Natural killer cell (primary cell): Measurements from ENCODE around the gene MAN2A1. TPM values are rescaled to one million over a fixed set of nuclear protein-coding genes. Genes with fewer than 3 reads are reported as not detected.

Experiments
- ATAC-seq, 3 donors: fragments of 150-1000 bp in 2 of 3; fragments of 200-7000 bp in 1 of 3; cut with Tn5 transposase; 1 replicate in 1 of 3; 2 replicates in 2 of 3; pipeline ENCODE4 v1.10.0; 2021; ENCODE audit warnings: mild to moderate bottlenecking in 2 of 3, moderate library complexity in 2 of 3
- DNase-seq, 2 donors: peaks; one replicate each; pipeline versions ENCODE4 v3.0.0 to v3.0.0-alpha.2; 2013 to 2021; ENCODE audit warnings: mixed read lengths in 1 of 2
- H3K27ac ChIP-seq: one replicate; pipeline ENCODE4 v1.5.1; 2013; ENCODE audit warnings: mild to moderate bottlenecking, low read length
- H3K27me3 ChIP-seq: one replicate; pipeline ENCODE4 v1.6.1; 2013; ENCODE audit warnings: low read length; ENCODE audit not compliant: control insufficient read depth, insufficient read depth
- H3K36me3 ChIP-seq: one replicate; pipeline ENCODE4 v1.6.1; 2013; ENCODE audit warnings: low read length; ENCODE audit not compliant: control insufficient read depth, insufficient read depth
- H3K4me1 ChIP-seq: one replicate; pipeline ENCODE4 v1.6.1; 2013; ENCODE audit warnings: low read length; ENCODE audit not compliant: control insufficient read depth, insufficient read depth
- H3K4me3 ChIP-seq: one replicate; pipeline ENCODE4 v1.5.1; 2013; ENCODE audit warnings: low read length
- H3K9me3 ChIP-seq: one replicate; pipeline ENCODE4 v1.6.1; 2013; ENCODE audit warnings: low read length; ENCODE audit not compliant: control insufficient read depth, insufficient read depth
- H3K27ac Mint-ChIP-seq, 2 donors: one replicate each; pipeline ENCODE4 v1.8.0; 2022; ENCODE audit warnings: mild to moderate bottlenecking in 2 of 2, mixed read lengths in 2 of 2, moderate library complexity in 1 of 2
- H3K27me3 Mint-ChIP-seq, 2 donors: one replicate each; pipeline ENCODE4 v1.8.0; 2022; ENCODE audit warnings: low read depth in 2 of 2, mixed read lengths in 2 of 2
- H3K36me3 Mint-ChIP-seq: one replicate; pipeline ENCODE4 v1.8.0; 2022; ENCODE audit warnings: mixed read lengths
- H3K4me1 Mint-ChIP-seq, 2 donors: one replicate each; pipeline ENCODE4 v1.8.0; 2022; ENCODE audit warnings: mixed read lengths in 2 of 2
- H3K4me3 Mint-ChIP-seq: one replicate; pipeline ENCODE4 v1.8.0; 2022; ENCODE audit warnings: mild to moderate bottlenecking, moderate library complexity, mixed read lengths
- H3K9me3 Mint-ChIP-seq, 2 donors: one replicate each; pipeline ENCODE4 v1.8.0; 2022; ENCODE audit warnings: mixed read lengths in 2 of 2
- CTCF ChIP-seq: fragments of 200-600 bp; IDR thresholded peaks from one replicate; pipeline ENCODE4 v1.8.0; 2022; ENCODE audit warnings: antibody characterized with exemption
- WGBS: methylation state at CpG from one replicate; pipeline ENCODE4 v1.1.7; 2013; ENCODE audit warnings: missing lambda C conversion rate; ENCODE audit not compliant: insufficient coverage; 5-methylcytosine and 5-hydroxymethylcytosine counted together
- intact Hi-C: fragments of 100-400 bp; cut with micrococcal nuclease; formaldehyde crosslinking; loops from one replicate; pipeline ENCODE4 v1.14.2; 2022
- total RNA-seq, 4 donors: library from RNA; stranded (reverse); fragments of 120-200 nt in 1 of 4; gene quantifications; one replicate each; pipeline versions ENCODE4 v1.2.3 to v1.2.4, GENCODE V29; 2013 to 2022

MAN2A1 gene
- total RNA-seq, 3 donors from 2014 or later (not counting 1 experiment from before 2014, with no cell fraction given) = 44.9 to 54.2 (median 50.7) TPM

- Histone ChIP-seq H3K9me3 (no peaks in the 10 kb centered on the region), H3K4me3 (no peak overlapping the region), H3K27ac (no peak overlapping the region), H3K36me3 (peaks cover 3% of the 10 kb centered on the region), H3K27me3 (no peaks in the 10 kb centered on the region), H3K4me1 (peaks cover 8% of the 10 kb centered on the region)
- Mint-ChIP-seq H3K36me3 (no peaks in the 10 kb centered on the region), H3K9me3 (no peaks in the 10 kb centered on the region), H3K27me3 (no peaks in the 10 kb centered on the region), H3K27ac (peak overlapping the region; percentile 20), H3K4me1 (peaks cover 41 to 58% of the 10 kb centered on the region in 2 donors), H3K4me3 (no peak overlapping the region)
- no peak for DNase-seq
- ATAC-seq = peak in 1 of 3 donors; percentile 45
- intact Hi-C loops = no loop called here
- WGBS = 64% methylated on average over 4 of the region's 4 CpGs
- TF ChIP-seq CTCF = no peak
Observed at GRCh38 chr5:109739741-109740728, 50.3 kb downstream of the MAN2A1 start.

- no peaks in the 10 kb centered on the region for H3K9me3 ChIP-seq
- no peak for ATAC-seq
- H3K36me3 Mint-ChIP-seq = no peaks in the 10 kb centered on the region
Observed at GRCh38 chr5:109740966-109741365, 51.2 kb downstream of the MAN2A1 start.

DNA sequence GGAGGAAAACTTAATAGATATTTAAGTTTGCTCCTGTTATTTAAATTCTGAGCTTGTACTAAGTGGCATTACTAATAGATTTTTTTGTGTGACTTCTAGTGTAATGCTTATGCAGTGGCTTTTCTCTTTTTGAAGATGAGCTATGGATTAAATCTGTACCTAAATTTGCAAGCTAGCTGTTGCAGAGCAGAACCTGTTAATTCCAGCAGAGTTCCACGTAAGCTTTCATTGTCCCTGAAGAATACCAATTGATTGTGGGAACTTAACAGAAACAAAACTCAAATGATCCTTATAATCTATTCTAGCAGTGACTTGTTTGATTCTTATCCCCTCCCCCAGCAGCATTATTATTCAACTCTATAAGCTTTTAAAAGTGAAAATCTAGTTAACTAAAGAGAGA, 51.7 kb downstream of the MAN2A1 start:
- WGBS = 100% methylated on average over 1 of the region's 1 CpG
- DNase-seq = no peak
- TF ChIP-seq CTCF = no peak
- H3K9me3 Mint-ChIP-seq = no peaks in the 10 kb centered on the region
- H3K4me3 Mint-ChIP-seq = no peak overlapping the region
- H3K36me3 Mint-ChIP-seq = no peaks in the 10 kb centered on the region
- no peak overlapping the region for H3K27ac Mint-ChIP-seq
- peaks cover 3% of the 10 kb centered on the region for H3K36me3 ChIP-seq
- H3K9me3 ChIP-seq = no peaks in the 10 kb centered on the region
- intact Hi-C loops = no loop called here
- no peak overlapping the region for H3K27ac ChIP-seq
- peaks cover 44 to 60% of the 10 kb centered on the region in 2 donors for H3K4me1 Mint-ChIP-seq
- H3K4me1 ChIP-seq = peaks cover 8% of the 10 kb centered on the region
- H3K27me3 Mint-ChIP-seq = no peaks in the 10 kb centered on the region
- H3K4me3 ChIP-seq = no peak overlapping the region
- no peaks in the 10 kb centered on the region for H3K27me3 ChIP-seq
- no peak for ATAC-seq

More at GRCh38 chr5:109740966-109741365, 51.2 kb downstream of the MAN2A1 start:
- DNase-seq = no peak
- H3K27ac ChIP-seq = no peak overlapping the region
- Mint-ChIP-seq H3K9me3 (no peaks in the 10 kb centered on the region), H3K27me3 (no peaks in the 10 kb centered on the region), H3K4me3 (no peak overlapping the region), H3K4me1 (peaks cover 41 to 58% of the 10 kb centered on the region in 2 donors), H3K27ac (no peak overlapping the region)
- WGBS = 100% methylated on average over 1 of the region's 1 CpG
- no peak overlapping the region for H3K4me3 ChIP-seq
- TF ChIP-seq CTCF = no peak
- peaks cover 8% of the 10 kb centered on the region for H3K4me1 ChIP-seq
- intact Hi-C loops = no loop called here
- peaks cover 3% of the 10 kb centered on the region for H3K36me3 ChIP-seq
- H3K27me3 ChIP-seq = no peaks in the 10 kb centered on the region
